HepG2 (cell line): ENCODE results near the gene HELZ2. TPM values are rescaled to one million over a fixed set of nuclear protein-coding genes. Genes with fewer than 3 reads are reported as not detected.

Experiments
- BHLHE40 ChIP-seq: IDR thresholded peaks from 2 replicates; pipeline ENCODE4 v1.6.1; 2011; ENCODE audit warnings: low read length, improper control_type of control experiment
- CAMTA2 ChIP-seq: sonication (generic); formaldehyde crosslinking; IDR thresholded peaks from 2 replicates; pipeline ENCODE4 v1.4.0; 2020; ENCODE audit warnings: mild to moderate bottlenecking, missing genetic modification reagents, borderline replicate concordance
- GLI4 ChIP-seq: sonication (generic); formaldehyde crosslinking; IDR thresholded peaks from 2 replicates; pipeline ENCODE4 v1.5.1; 2020; ENCODE audit warnings: missing genetic modification reagents, mild to moderate bottlenecking, moderate library complexity, borderline replicate concordance
- IKZF1 ChIP-seq: fragments of 450-650 bp; IDR thresholded peaks from 2 replicates; pipeline ENCODE4 v1.7.1; 2016
- KDM4B ChIP-seq: sonication (generic); formaldehyde crosslinking; IDR thresholded peaks from 2 replicates; pipeline ENCODE4 v1.4.0; 2020; ENCODE audit warnings: missing genetic modification reagents
- KDM6A ChIP-seq: IDR thresholded peaks from 2 replicates; pipeline ENCODE4 v1.6.1; 2016; ENCODE audit warnings: low read depth
- YEATS4 ChIP-seq: sonication (generic); formaldehyde crosslinking; IDR thresholded peaks from 2 replicates; pipeline ENCODE4 v1.4.0; 2020; ENCODE audit warnings: missing genetic modification reagents, borderline replicate concordance
- ZFP82 ChIP-seq: sonication (generic); formaldehyde crosslinking; IDR thresholded peaks from 2 replicates; pipeline ENCODE4 v1.5.1; 2020; ENCODE audit warnings: mild to moderate bottlenecking, missing genetic modification reagents, borderline replicate concordance
- ZKSCAN8 ChIP-seq: IDR thresholded peaks from 2 replicates; pipeline ENCODE4 v1.6.1; 2016; ENCODE audit warnings: borderline replicate concordance, missing genetic modification reagents, missing compliant biosample characterization
- ZNF136 ChIP-seq: sonication (generic); formaldehyde crosslinking; IDR thresholded peaks from 2 replicates; pipeline ENCODE4 v1.8.1; 2022; ENCODE audit warnings: low read depth, mild to moderate bottlenecking, moderate library complexity, missing genetic modification reagents
- ZNF546 ChIP-seq: sonication (generic); formaldehyde crosslinking; conservative IDR thresholded peaks from 2 replicates; pipeline ENCODE4 v1.8.1; 2023; ENCODE audit warnings: mild to moderate bottlenecking, missing genetic modification reagents
- ZNF552 ChIP-seq: sonication (generic); formaldehyde crosslinking; IDR thresholded peaks from 2 replicates; pipeline ENCODE4 v1.9.0; 2022; ENCODE audit warnings: missing genetic modification reagents, mild to moderate bottlenecking, borderline replicate concordance
- ZSCAN9 ChIP-seq: IDR thresholded peaks from 2 replicates; pipeline ENCODE4 v1.6.1; 2016; ENCODE audit warnings: borderline replicate concordance
- polyA plus RNA-seq, 8 experiments: library from polyadenylated mRNA; depleted of rRNA in 3 of 8; stranded (reverse) in 7 of 8; unstranded in 1 of 8; fragments of >200 nt; fragmentation: Illumina TruSeq in 4 of 8; extraction: Trizol in 4 of 8; gene quantifications; 2 replicates each; pipeline versions ENCODE4 v1.2.1 to v1.2.3, GENCODE V29; 2011 to 2016; ENCODE audit warnings: low read depth in 4 of 8, missing spikeins in 1 of 8, mixed read lengths in 1 of 8; ENCODE audit not compliant: insufficient read depth in 1 of 8
- total RNA-seq, 5 experiments: library from RNA; depleted of rRNA; stranded (reverse); fragments of >200 nt; fragmentation: Illumina TruSeq; extraction: Trizol; gene quantifications; 2 replicates each; pipeline ENCODE4 v1.2.3, GENCODE V29; 2016; ENCODE audit warnings: low read depth in 1 of 5
- TF ChIP-seq, protein P1 (sequence below): sonication (generic); formaldehyde crosslinking; IDR thresholded peaks from 2 replicates; pipeline ENCODE4 v1.4.0; 2020; ENCODE audit warnings: mild to moderate bottlenecking, missing genetic modification reagents
- TF ChIP-seq, protein P2 (sequence below): sonication (generic); formaldehyde crosslinking; IDR thresholded peaks from 2 replicates; pipeline ENCODE4 v1.5.0; 2020; ENCODE audit warnings: missing genetic modification reagents, mild to moderate bottlenecking, borderline replicate concordance
- TF ChIP-seq, protein P3 (sequence below), 2 experiments: fragments of 450-650 bp in 1 of 2; sonication (generic) in 1 of 2; formaldehyde crosslinking in 1 of 2; IDR thresholded peaks; 2 replicates each; pipeline versions ENCODE4 v1.6.1 to v1.8.0; 2016 to 2022; ENCODE audit warnings: antibody characterized with exemption in 1 of 2, mild to moderate bottlenecking in 1 of 2, missing genetic modification reagents in 1 of 2

The HELZ2 gene
- total and polyA plus RNA-seq, 2 of the 13 experiments (the other 11 are each of a cell fraction or from before 2014, with no cell fraction given) = 9.6 to 10.1 TPM

DNA sequence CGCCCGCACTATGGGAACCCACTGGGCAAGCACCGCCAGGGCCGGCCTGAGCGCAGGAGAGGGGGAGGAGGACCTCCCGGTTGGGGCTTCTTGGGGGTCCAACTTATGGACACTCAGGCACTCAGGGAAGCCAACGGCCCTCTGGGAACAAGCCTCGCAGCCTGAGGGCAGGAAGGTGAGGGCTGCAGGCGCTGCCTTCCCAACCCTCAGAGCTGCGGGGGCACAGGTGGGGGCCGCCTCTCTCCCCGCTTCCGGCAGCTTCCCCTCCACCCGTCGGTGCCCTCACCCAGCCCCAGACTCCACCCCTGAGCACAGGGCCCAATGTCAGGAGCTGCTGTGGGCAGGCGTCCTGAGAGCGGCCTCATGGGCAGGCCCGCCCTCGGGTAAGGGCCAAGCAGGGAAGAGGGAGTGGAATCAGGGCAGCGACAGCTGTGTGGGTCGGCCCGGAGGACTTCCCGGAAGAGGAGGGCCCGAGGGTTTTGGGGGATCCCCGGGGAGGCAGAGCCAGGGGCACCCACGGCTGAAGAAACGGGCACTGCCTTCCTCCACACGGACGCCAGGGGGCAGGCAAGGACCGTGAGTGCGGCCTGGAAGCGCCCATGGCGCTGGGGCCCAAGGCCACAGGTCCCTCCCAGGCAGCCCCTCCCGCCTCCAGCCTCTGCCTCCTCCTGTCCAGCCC lies 36.4 kb downstream of the HELZ2 start (continued):
- TF ChIP-seq, protein P1, sequence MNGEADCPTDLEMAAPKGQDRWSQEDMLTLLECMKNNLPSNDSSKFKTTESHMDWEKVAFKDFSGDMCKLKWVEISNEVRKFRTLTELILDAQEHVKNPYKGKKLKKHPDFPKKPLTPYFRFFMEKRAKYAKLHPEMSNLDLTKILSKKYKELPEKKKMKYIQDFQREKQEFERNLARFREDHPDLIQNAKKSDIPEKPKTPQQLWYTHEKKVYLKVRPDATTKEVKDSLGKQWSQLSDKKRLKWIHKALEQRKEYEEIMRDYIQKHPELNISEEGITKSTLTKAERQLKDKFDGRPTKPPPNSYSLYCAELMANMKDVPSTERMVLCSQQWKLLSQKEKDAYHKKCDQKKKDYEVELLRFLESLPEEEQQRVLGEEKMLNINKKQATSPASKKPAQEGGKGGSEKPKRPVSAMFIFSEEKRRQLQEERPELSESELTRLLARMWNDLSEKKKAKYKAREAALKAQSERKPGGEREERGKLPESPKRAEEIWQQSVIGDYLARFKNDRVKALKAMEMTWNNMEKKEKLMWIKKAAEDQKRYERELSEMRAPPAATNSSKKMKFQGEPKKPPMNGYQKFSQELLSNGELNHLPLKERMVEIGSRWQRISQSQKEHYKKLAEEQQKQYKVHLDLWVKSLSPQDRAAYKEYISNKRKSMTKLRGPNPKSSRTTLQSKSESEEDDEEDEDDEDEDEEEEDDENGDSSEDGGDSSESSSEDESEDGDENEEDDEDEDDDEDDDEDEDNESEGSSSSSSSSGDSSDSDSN (CRISPR knock-in tag) = peak; percentile 89
- TF ChIP-seq YEATS4 (peak; percentile 89), ZNF546 (CRISPR knock-in tag) (no peak; the same call in 1 of the 2 replicates), ZFP82 (peak; percentile 44; the same call in 1 of the 2 replicates), GLI4 (CRISPR knock-in tag) (peak; percentile 83), ZSCAN9 (CRISPR knock-in tag) (peak; percentile 71; the same call in 1 of the 2 replicates), IKZF1 (no peak), BHLHE40 (peak; percentile 73), ZNF552 (CRISPR knock-in tag) (peak; percentile 56; the same call in 1 of the 2 replicates), KDM6A (CRISPR knock-in tag) (peak; percentile 39), ZNF136 (peak; percentile 71; the same call in 1 of the 2 replicates), ZKSCAN8 (CRISPR knock-in tag) (peak; percentile 9; the same call in 1 of the 2 replicates), KDM4B (CRISPR knock-in tag) (peak; percentile 91), CAMTA2 (peak; percentile 25; the same call in 1 of the 2 replicates)
- TF ChIP-seq, protein P2, sequence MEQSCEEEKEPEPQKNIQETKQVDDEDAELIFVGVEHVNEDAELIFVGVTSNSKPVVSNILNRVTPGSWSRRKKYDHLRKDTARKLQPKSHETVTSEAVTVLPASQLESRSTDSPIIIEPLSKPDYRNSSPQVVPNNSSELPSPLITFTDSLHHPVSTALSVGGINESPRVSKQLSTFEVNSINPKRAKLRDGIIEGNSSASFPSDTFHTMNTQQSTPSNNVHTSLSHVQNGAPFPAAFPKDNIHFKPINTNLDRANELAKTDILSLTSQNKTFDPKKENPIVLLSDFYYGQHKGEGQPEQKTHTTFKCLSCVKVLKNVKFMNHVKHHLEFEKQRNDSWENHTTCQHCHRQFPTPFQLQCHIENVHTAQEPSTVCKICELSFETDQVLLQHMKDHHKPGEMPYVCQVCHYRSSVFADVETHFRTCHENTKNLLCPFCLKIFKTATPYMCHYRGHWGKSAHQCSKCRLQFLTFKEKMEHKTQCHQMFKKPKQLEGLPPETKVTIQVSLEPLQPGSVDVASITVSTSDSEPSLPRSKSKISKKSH (CRISPR knock-in tag) = peak; percentile 98
- TF ChIP-seq, protein P3, sequence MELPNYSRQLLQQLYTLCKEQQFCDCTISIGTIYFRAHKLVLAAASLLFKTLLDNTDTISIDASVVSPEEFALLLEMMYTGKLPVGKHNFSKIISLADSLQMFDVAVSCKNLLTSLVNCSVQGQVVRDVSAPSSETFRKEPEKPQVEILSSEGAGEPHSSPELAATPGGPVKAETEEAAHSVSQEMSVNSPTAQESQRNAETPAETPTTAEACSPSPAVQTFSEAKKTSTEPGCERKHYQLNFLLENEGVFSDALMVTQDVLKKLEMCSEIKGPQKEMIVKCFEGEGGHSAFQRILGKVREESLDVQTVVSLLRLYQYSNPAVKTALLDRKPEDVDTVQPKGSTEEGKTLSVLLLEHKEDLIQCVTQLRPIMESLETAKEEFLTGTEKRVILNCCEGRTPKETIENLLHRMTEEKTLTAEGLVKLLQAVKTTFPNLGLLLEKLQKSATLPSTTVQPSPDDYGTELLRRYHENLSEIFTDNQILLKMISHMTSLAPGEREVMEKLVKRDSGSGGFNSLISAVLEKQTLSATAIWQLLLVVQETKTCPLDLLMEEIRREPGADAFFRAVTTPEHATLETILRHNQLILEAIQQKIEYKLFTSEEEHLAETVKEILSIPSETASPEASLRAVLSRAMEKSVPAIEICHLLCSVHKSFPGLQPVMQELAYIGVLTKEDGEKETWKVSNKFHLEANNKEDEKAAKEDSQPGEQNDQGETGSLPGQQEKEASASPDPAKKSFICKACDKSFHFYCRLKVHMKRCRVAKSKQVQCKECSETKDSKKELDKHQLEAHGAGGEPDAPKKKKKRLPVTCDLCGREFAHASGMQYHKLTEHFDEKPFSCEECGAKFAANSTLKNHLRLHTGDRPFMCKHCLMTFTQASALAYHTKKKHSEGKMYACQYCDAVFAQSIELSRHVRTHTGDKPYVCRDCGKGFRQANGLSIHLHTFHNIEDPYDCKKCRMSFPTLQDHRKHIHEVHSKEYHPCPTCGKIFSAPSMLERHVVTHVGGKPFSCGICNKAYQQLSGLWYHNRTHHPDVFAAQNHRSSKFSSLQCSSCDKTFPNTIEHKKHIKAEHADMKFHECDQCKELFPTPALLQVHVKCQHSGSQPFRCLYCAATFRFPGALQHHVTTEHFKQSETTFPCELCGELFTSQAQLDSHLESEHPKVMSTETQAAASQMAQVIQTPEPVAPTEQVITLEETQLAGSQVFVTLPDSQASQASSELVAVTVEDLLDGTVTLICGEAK (IDR thresholded peaks at IDR 0.05) = no peak
- TF ChIP-seq, protein P3 (CRISPR knock-in tag; IDR thresholded peaks at IDR 0.05) = no peak
